ENCODE measurements around the gene ADGRG2. TPM values are rescaled to one million over a fixed set of nuclear protein-coding genes. Genes with fewer than 3 reads are reported as not detected.
"Not testable (repeated sequence)": the region's sequence is repeated elsewhere in the genome, so short reads cannot be mapped to it uniquely, and the experiment has no call there.

ADGRG2 gene
- total RNA-seq, 4 donors from 2014 or later = 0.28 to 1.5 (median 0.53) TPM; not detected in 1

GRCh38 chrX:19085666-19086065 is 36.6 kb downstream of the ADGRG2 start:
- no peaks in the 10 kb centered on the region for H3K9me3 ChIP-seq
- H3K27me3 ChIP-seq = no peaks in the 10 kb centered on the region
- TF ChIP-seq, protein P1, sequence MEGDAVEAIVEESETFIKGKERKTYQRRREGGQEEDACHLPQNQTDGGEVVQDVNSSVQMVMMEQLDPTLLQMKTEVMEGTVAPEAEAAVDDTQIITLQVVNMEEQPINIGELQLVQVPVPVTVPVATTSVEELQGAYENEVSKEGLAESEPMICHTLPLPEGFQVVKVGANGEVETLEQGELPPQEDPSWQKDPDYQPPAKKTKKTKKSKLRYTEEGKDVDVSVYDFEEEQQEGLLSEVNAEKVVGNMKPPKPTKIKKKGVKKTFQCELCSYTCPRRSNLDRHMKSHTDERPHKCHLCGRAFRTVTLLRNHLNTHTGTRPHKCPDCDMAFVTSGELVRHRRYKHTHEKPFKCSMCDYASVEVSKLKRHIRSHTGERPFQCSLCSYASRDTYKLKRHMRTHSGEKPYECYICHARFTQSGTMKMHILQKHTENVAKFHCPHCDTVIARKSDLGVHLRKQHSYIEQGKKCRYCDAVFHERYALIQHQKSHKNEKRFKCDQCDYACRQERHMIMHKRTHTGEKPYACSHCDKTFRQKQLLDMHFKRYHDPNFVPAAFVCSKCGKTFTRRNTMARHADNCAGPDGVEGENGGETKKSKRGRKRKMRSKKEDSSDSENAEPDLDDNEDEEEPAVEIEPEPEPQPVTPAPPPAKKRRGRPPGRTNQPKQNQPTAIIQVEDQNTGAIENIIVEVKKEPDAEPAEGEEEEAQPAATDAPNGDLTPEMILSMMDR (IDR thresholded peaks at IDR 0.05) = no peak
- TF ChIP-seq POLR2A (IDR thresholded peaks at IDR 0.05) = no peak
- no peak overlapping the region for H3K4me3 ChIP-seq
- no peaks in the 10 kb centered on the region for H3K36me3 ChIP-seq
- no peak overlapping the region for H3K27ac ChIP-seq
- DNase-seq = no peak
- H3K4me1 ChIP-seq = no peaks in the 10 kb centered on the region

- no peak overlapping the region for H3K4me3 ChIP-seq
- H3K9me3 ChIP-seq = no peaks in the 10 kb centered on the region
- no peak for TF ChIP-seq POLR2A (IDR thresholded peaks at IDR 0.05)
- TF ChIP-seq, protein P1 (IDR thresholded peaks at IDR 0.05) = no peak
- no peak for DNase-seq
- H3K4me1 ChIP-seq = no peaks in the 10 kb centered on the region
- H3K27me3 ChIP-seq = no peaks in the 10 kb centered on the region
- H3K36me3 ChIP-seq = no peaks in the 10 kb centered on the region
- H3K27ac ChIP-seq = no peak overlapping the region
Observed at GRCh38 chrX:19075754-19076153, 46.5 kb downstream of the ADGRG2 start.

- TF ChIP-seq, protein P1 (IDR thresholded peaks at IDR 0.05) = no peak
- TF ChIP-seq POLR2A (IDR thresholded peaks at IDR 0.05) = no peak
- H3K4me1 ChIP-seq = no peaks in the 10 kb centered on the region
- no peaks in the 10 kb centered on the region for H3K9me3 ChIP-seq
- no peaks in the 10 kb centered on the region for H3K36me3 ChIP-seq
- no peak for DNase-seq
- H3K4me3 ChIP-seq = no peak overlapping the region
- H3K27ac ChIP-seq = no peak overlapping the region
- no peaks in the 10 kb centered on the region for H3K27me3 ChIP-seq
Observed at GRCh38 chrX:19072372-19072771, 49.9 kb downstream of the ADGRG2 start.

GRCh38 chrX:19070555-19070994 is 51.7 kb downstream of the ADGRG2 start:
- Histone ChIP-seq H3K27me3 (no peaks in the 10 kb centered on the region), H3K27ac (no peak overlapping the region), H3K4me3 (no peak overlapping the region), H3K36me3 (no peaks in the 10 kb centered on the region), H3K9me3 (no peaks in the 10 kb centered on the region), H3K4me1 (no peaks in the 10 kb centered on the region)
- TF ChIP-seq POLR2A (IDR thresholded peaks at IDR 0.05) = no peak
- TF ChIP-seq, protein P1 (IDR thresholded peaks at IDR 0.05) = no peak
- DNase-seq = no peak

DNA sequence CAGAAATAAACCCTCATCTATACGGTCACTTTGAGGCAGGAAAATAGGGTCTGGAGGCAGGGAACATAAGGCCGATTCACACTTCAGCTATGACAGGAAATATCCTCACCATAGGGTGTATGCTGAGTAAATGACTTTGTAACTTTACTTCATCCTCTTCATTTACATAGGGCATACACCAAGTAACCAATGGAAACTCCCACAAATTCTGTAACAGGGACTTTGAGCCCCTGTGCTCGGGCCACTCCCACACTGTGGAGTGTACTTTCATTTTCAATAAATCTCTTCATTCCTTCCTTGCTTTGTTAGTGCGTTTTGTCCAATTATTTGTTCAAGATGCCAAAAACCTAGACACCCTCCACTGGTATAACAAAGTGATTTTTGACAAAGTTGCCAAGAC is 55.3 kb downstream of the ADGRG2 start:
- H3K27ac ChIP-seq, H3K27me3 ChIP-seq, H3K4me1 ChIP-seq, H3K9me3 ChIP-seq, H3K36me3 ChIP-seq, DNase-seq, H3K4me3 ChIP-seq: not testable (repeated sequence)

- Histone ChIP-seq H3K27me3 (no peaks in the 10 kb centered on the region), H3K36me3 (no peaks in the 10 kb centered on the region), H3K4me1 (no peaks in the 10 kb centered on the region), H3K9me3 (no peaks in the 10 kb centered on the region), H3K4me3 (no peak overlapping the region), H3K27ac (no peak overlapping the region)
- TF ChIP-seq, protein P1 (IDR thresholded peaks at IDR 0.05) = no peak
- TF ChIP-seq POLR2A (IDR thresholded peaks at IDR 0.05) = no peak
- DNase-seq = no peak
Observed at GRCh38 chrX:19065535-19065934, 56.7 kb downstream of the ADGRG2 start.

Data from Peyer's patch (tissue), 4 donors.